Gastroesophageal sphincter (tissue), 3 donors: ENCODE measurements around the gene TBC1D4.

ENCODE experiments used
- CTCF ChIP-seq, 4 experiments: fragments of 200-600 bp in 2 of 4; fragments of 450-650 bp in 2 of 4; sonication (generic) in 1 of 4; IDR thresholded peaks; one replicate each; pipeline ENCODE4 v1.5.1; 2017 to 2019; ENCODE audit warnings: antibody characterized with exemption in 4 of 4, mild to moderate bottlenecking in 2 of 4, moderate library complexity in 2 of 4
- POLR2A ChIP-seq, 2 donors: fragments of 450-650 bp; IDR thresholded peaks; one replicate each; pipeline ENCODE4 v1.6.1; 2017; ENCODE audit warnings: antibody characterized with exemption in 2 of 2, mild to moderate bottlenecking in 2 of 2, moderate library complexity in 1 of 2

GRCh38 chr13:75384879-75385707 is 96.9 kb downstream of the TBC1D4 start:
- TF ChIP-seq CTCF (IDR thresholded peaks at IDR 0.05) (no peak), POLR2A (IDR thresholded peaks at IDR 0.05) (no peak)
